GM18951 (cell line): ENCODE measurements around the gene PADI1.

Source experiments
- POLR2A ChIP-seq: IDR thresholded peaks from 4 replicates; pipeline ENCODE4 v1.6.1; 2011; ENCODE audit warnings: mild to moderate bottlenecking; ENCODE audit not compliant: insufficient read length, insufficient read depth; ENCODE audit errors: extremely low read depth
- in situ Hi-C: fragments of 300-500 bp; cut with MboI; formaldehyde crosslinking; loops from one replicate; pipeline ENCODE4 v1.12.0; 2022; ENCODE audit warnings: low sequenced_read_pairs, mixed read lengths, inconsistent platforms; ENCODE audit not compliant: unreplicated experiment

Gene PADI1

DNA sequence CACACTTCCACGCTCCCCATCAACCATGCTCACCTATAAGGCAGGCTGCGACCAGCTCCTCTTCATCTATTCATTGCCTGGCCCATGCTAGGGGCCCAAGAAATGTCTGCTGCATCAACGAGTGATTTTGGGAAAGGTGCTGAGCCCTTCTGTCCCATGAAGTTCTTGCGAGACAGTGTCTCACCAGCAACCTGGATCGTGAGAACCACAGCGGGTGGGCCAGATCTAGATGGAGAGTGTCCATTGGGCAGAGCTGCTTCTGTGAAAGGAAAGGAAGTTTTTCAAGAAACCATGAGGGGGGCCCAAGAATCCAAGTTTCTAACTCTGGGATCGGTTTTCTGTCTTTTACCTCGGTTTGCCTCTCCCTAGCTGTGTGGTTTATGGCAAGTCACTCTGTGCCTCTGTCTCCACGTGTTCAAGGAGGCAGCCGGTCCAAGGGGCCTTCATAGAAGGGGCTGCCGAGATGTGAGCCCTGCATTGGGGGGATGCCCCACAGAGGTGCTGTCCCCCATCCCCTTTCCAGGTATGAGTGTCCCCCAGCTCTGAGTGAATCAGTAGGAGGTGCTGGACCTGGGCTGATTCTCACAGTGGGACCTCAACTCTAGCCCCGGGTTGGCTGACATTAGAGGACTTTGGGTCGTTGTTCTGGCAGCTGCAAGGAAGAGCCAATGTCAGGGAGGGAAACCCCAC lies 8.3 kb upstream of the PADI1 start:
- in situ Hi-C loops: no loop called here
- no peak for TF ChIP-seq POLR2A

DNA sequence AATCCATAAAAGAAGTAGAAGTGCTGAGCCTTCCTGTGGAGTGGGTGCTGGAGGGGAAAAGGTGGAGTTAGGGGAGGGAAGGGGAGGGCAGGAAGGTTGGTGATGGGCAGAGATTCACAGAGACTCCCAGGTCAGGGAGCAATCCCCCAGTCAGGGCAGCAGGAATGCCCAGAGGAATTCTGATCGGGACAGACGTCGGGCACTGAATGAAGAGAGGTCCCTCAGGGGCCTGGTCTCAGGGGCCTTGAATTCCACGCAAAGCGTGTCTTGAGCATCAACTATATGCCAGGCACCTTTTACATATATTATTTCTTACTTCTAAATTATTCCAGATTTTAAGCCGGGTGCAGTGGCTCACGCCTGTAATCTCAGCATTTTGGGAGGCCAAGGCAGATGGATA lies 7.2 kb upstream of the PADI1 start:
- no peak for TF ChIP-seq POLR2A
- in situ Hi-C loops: no loop called here

DNA sequence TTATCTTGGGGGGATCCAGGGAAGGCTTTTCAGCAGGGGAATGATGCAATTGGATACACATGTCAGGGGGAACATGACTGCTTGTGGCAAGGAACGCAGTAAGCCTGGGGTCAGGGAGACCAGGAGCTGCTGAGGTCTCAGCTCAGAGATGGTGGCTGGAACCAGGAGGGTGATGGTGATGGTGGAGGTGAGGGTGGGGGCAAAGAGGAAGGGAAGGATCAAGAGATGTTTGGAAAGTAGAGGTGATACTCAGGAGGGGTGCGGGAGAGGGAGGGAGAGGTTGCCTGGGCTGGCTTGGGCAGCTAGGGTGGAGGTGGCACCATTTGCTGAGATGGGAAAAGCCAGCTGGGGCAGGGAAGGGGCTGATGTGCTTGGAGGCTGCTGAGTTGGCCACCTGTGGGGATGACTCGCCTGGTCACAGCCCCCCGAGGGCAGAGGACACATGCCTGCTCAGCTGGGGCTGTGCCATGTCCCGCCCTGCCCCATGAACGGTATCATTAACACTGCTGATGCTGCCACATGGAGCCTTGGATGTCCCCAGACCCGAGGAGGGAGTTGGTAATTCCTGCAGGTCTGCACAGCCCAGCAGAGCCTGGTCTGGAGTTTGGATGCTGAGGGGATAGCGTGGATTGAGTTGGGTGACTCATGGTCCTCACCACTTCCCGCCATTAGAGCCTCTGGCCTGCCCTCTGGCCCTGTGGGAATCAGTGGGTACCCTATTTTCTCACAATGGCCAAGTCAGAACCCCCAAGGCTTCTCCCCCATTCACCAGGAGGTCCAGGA lies 6.3 kb upstream of the PADI1 start:
- no peak for TF ChIP-seq POLR2A
- in situ Hi-C loops: no loop called here

DNA sequence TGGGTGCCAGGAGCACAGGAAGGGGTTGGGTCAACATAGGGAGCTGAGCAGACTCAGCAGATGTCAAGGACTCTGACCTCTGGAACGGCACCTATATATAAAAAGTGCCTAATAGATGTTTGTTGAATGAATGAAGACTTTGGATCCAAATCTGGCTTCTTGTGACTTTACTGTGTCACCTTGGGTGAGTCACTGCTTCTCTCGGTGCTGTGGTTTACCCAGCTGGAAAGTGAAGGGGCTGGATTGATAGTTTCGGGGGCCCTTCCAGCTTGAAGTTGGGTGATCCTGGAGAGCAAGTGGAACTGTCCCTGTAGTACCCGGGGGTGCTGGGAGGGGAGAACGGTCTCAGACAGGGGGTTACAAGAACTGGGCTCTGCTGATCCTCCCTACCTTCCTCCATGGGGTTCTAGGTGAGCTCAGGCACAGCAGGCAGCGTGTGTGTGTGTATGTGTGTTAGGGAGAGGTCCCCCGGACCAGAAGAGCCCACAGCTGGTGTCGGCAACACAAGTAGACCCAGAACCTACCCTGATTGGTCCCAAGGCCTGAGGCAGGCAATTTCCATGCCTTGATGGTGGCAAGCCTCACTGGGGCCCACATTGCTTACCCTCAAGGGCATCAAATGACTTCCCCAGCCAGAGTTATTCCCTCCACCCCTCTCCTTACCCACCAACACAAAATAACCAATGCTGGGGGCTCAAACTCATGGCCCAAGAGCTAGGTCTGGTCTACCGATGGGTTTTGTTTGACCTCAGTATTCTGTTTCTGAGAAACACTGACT lies 5.5 kb upstream of the PADI1 start:
- TF ChIP-seq POLR2A: no peak
- in situ Hi-C loops: no loop called here

DNA sequence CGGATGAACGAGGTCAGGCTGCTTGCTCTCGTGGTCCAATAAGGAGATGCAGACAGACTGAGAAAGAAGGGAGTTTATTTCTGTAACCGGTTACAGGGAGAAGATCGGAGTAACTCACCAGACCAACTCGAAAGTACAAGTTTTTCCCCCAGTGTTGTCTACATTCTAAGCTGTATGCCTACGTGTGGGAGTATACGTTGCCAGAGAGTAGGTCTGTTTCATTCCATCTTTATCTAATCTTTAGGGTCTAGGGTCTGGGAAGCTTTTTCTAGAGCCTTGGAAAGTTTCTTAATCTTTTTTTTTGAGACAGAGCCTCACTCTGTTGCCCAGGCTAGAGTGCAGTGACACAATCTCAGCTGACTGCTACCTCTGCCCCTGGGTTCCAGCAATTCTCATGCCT lies 4.7 kb upstream of the PADI1 start:
- TF ChIP-seq POLR2A: no peak
- in situ Hi-C loops: no loop called here

DNA sequence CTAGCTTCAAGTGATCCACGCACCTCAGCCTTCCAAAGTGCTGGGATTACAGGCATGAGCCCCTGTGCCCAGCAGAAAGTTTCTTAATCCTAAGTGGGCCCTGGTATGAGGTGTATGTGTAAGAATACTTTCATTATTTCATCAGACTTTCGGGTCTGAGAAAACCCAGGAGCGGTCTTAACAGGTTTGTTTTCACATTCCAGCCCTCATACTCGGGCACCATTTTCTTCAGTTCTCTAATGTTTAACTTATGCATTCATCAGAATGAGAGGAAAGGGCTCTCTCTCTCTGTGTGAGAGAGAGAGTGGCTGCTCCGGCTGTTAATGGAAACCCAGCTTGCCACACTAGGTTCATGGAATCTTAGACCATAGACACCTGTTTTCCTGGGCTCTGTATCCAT lies 4.2 kb upstream of the PADI1 start:
- in situ Hi-C loops: no loop called here
- no peak for TF ChIP-seq POLR2A

DNA sequence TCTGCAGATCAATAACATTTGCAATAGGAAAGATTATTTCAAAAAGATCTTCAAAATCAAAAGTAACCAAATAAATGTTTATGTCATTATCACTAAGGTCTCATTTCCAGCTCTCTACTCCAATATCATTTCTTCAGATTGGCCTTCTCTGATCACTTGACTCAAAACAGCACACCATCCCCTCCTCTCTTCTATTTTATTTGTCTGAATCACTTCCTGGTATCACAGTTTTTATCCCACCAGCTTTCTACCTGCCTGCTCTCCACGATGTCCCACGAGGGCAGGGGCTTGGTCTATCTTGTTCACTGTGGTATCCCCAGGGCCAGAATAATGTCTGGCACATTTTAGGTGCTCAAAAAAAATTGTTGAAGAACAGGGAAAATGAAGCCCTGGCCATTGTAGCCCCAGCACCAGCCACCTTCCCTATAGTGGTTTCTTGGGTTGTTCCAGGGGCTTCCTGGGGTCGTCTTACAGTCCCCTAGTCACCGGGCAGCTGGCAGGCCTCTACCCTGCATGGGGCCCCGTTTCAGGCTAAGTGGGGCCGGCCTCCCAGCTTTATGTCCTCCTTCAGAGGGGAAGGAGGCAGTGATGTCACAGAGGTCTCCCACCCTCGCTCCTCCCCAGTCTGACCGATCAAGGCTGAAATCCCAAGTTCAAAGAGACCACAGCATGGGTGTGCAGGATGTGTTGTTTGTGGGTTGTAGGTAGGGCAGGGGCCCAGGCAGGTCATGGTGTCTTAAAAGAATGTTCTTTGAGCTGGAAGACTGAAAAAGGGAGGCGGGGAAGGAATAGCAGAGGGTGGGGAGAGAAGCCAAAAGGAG lies 3.5 kb upstream of the PADI1 start:
- TF ChIP-seq POLR2A: no peak
- in situ Hi-C loops: no loop called here

DNA sequence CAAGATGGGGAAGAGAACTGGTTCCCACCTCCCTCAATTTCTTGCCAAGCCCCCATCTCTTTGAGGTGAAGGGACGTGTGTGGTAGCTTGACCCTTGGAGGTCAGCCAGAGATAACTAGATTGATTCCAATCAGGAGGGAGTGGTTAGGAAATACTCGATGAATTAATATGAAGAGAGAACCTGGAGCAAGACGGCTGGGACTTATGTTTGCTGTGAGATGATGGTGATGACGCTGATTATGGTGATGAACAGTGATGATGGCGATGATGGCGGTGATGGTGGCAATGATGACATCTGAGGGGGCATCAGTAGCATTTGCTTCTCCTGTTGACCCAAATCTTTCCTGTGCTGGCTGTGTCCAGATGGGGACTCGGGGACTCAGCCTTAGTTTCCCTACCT lies 724 bp downstream of the PADI1 start:
- no peak for TF ChIP-seq POLR2A
- in situ Hi-C loops: no loop called here

DNA sequence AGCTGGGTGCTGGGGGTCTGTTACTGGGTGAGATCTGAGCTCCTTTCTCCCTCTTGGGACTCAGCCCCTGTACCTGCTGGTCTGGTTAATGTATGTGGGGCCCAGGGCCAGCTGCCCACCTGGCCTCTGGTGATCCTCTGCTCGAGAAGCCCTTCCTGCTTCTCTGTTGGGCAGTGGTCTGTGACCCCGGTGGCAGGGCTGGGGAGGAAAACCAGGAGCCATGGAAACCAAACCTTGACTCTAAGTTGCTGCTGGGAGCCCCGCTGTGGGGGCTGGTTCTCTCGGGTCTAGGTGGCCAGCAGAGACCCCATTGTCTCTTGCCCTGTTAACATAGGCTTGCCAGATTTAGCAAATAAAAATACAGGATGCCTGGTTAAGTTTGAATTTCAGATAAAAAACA lies 1.3 kb downstream of the PADI1 start:
- in situ Hi-C loops: no loop called here
- no peak for TF ChIP-seq POLR2A

DNA sequence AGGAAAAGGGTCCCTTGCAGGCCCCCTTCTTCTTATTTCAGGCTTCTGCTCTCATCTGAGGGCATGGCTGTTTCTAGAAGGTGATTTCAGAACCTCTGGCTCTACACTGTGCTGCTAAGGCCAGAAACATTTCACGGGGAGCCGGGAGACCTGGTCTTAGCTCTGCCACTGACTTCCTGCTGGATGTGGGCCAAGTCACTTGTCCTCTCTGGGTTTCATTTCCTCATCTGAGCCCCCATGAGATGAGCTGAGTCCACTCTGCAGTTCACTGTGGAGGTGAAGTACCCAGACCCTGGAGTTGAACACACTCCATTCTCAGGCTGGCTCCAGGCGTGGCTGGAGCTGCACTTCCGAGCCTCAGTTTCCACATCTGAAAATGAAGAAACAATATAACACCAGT lies 2.1 kb downstream of the PADI1 start:
- no peak for TF ChIP-seq POLR2A
- in situ Hi-C loops: no loop called here

DNA sequence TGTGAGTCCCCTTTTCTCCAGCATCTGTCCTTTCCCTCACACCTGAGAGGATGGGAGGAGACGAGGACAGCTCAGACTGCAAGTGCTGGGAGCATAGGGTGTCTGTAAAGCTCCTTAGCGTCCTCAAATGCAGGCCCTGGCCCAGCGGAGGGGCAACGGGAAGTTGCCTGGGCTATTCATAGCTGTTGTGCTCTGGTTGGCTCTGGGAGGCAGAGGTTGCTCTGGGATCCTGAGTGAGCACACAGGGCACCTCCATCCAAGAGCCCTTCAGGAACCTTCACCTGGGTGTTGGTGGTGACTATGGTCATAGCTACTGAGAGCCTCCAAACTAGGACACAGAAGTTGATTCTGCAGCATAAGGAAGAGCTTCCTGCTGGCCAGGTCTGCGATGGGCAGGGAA lies 2.6 kb downstream of the PADI1 start:
- TF ChIP-seq POLR2A: no peak
- in situ Hi-C loops: no loop called here

DNA sequence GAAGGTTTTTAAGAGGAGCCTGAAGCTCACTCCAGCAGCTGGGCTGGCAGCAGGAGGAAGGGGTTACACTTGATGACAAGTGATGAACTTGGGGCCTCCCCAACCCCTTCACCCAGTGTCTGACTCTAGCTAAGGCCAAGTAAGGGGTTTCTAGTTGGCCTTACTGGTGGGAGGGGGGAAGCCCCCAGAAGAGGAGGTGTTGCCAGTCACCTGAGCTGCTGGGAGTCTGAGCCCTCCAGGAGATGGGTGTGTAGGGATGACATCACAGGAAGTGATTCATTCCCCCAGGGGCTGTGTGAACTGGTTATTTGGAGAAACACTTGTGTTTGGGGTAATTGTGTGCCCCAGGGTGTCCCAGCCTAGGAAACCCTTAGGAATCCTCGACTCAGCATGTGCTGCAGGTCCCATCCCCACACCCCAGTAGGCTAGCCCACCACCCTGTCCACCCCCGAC lies 3.1 kb downstream of the PADI1 start:
- in situ Hi-C loops: no loop called here
- no peak for TF ChIP-seq POLR2A

DNA sequence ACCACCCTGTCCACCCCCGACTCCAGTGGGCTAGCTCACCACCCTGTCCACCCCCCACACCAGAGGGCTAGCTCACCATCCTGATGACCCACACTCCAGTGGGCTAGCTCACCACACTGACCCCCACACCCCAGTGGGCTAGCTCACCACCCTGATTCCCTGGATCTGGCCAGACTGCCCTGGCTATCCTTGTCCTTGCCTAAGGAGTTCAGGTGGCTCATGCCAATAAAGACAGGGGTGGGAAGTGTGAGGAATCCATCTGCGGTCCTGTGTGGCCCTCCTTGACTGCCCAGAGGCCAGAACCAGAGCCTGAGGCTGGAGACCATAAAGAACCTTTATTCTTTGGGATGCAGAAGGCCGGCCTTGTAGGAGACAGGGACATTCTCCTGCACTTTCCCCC lies 3.6 kb downstream of the PADI1 start:
- in situ Hi-C loops: no loop called here
- TF ChIP-seq POLR2A: no peak
